ENCODE results near the gene OR5B21. TPM values are rescaled to one million over a fixed set of nuclear protein-coding genes. Genes with fewer than 3 reads are reported as not detected.

Gene OR5B21
- total RNA-seq, 1 donor from 2014 or later: not detected

DNA sequence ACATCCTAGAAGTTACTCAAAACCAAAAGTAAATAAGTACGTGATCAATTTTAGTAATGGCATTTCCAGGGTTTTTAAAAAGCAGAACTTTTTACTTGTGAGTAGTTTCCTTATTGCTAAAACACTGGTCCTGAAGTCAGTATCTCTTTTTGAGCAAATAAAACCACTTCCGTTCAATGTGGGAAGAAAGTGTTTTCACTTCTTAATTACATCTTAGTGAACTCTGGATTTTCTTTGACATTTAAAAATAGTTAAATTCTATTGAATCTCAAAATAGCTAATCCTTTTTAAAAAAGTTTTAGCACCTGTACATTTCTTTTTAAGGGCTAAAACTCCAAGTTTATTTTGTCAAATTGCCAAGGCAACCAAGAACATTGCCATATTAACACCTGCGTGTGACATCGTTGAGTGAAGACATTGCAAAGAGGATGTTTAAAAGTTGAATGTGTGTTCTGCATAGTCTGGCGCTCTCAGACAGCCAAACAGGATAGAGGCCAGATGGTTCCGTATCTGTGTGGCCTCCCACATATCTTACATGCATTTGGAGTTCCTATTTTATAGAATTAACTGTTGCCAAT lies 17.2 kb upstream of the OR5B21 start:
- TF ChIP-seq, protein P1, sequence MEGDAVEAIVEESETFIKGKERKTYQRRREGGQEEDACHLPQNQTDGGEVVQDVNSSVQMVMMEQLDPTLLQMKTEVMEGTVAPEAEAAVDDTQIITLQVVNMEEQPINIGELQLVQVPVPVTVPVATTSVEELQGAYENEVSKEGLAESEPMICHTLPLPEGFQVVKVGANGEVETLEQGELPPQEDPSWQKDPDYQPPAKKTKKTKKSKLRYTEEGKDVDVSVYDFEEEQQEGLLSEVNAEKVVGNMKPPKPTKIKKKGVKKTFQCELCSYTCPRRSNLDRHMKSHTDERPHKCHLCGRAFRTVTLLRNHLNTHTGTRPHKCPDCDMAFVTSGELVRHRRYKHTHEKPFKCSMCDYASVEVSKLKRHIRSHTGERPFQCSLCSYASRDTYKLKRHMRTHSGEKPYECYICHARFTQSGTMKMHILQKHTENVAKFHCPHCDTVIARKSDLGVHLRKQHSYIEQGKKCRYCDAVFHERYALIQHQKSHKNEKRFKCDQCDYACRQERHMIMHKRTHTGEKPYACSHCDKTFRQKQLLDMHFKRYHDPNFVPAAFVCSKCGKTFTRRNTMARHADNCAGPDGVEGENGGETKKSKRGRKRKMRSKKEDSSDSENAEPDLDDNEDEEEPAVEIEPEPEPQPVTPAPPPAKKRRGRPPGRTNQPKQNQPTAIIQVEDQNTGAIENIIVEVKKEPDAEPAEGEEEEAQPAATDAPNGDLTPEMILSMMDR (conservative IDR thresholded peaks at IDR 0.05; ENCODE audit: low read depth, low read length): no peak
- H3K4me3 ChIP-seq (ENCODE audit: low read depth, low read length): no peak overlapping the region
- DNase-seq (ENCODE audit: low read depth): no peak

DNA sequence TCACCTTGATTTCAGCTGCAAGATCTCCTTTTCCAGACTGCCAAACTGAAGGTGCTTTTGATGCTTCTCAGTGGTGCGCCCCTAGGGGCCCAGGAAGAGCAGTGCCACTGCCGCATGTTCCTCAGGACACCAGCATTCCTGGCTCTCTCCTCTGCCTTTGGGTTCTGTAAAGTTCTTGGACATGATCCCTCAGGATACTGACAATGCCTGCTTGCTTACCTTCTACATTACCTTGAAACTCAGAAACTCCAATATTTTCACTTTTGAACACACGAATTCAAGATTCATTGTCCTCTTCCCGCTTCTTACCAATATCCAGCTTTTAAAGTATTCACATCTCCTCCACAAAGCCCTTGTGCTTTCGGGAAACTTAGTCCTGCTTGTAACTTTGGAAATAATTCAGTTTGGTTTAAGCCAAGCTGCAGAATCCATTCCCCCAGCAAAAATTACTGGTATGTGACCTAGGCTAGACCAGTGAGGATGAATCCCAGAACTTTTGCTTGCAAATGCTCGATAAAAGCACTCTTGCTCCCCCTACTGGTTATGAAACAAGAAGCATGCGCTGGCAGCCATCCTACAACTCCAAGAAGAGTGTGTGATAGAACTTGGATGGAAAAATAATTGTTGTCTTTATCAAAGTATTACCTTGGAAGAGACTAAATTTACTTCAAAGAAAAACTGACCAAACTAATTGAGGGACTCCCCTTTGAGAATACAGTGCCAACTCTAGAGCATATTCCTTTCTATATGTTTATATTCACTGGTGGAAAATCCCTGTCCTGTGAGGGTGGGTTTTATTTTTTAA lies 16.5 kb upstream of the OR5B21 start:
- no peak overlapping the region for H3K4me3 ChIP-seq (ENCODE audit: low read depth, low read length)
- TF ChIP-seq, protein P1 (conservative IDR thresholded peaks at IDR 0.05; ENCODE audit: low read depth, low read length): peak; percentile 94
- DNase-seq (ENCODE audit: low read depth): peak; percentile 36

DNA sequence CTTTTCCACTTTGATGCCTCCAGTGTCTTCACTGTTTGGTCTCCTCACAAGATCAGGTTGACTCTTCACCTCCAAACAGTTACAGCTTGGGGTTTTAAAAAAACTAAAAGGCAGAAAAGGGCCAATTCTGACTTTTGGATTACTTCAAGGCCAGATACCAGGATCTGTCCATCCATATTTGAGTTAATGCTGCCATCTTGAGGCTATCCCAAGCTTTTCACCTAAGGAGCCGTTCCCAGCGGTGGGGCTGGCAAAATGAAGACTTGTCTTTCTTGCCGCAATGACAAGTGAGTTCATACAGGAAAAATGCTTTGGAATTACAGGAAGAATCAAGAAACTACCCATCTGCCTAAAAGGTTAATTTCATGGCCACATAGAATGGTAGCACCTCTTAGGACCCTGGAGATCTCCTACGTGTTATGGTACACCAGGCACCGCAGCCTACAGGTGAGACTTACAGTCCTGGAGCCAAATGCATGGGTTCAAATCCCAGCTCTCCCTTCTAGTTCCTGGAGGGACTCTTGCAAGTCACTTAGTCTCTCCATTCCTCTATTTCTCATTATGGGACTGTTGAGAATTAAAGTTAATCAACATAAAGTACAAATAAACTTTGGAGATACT lies 6.0 kb upstream of the OR5B21 start:
- TF ChIP-seq, protein P1 (conservative IDR thresholded peaks at IDR 0.05; ENCODE audit: low read depth, low read length): peak; percentile 80
- peak; percentile 25 for DNase-seq (ENCODE audit: low read depth)
- no peak overlapping the region for H3K4me3 ChIP-seq (ENCODE audit: low read depth, low read length)

DNA sequence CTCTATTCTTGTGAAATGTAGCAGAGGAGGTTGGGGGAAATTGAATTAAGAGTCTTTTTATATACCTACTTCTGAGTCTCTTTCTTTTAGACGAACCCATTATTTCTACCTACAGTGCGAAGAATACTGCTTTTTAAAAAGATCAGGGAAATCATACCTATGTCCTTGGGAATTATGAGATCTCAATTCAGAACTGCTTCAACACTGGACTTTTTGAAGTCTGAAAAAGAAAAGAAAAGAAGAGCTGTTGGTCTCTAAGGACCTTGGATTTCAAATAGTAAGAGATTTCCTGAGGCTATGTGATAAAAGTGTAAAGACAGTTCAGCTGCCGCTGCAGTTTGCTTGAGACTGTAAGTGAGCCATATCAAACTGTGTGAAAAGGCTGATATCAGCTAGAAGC lies 3.7 kb upstream of the OR5B21 start:
- no peak for DNase-seq (ENCODE audit: low read depth)
- H3K4me3 ChIP-seq (ENCODE audit: low read depth, low read length): no peak overlapping the region
- TF ChIP-seq, protein P1 (conservative IDR thresholded peaks at IDR 0.05; ENCODE audit: low read depth, low read length): no peak

DNA sequence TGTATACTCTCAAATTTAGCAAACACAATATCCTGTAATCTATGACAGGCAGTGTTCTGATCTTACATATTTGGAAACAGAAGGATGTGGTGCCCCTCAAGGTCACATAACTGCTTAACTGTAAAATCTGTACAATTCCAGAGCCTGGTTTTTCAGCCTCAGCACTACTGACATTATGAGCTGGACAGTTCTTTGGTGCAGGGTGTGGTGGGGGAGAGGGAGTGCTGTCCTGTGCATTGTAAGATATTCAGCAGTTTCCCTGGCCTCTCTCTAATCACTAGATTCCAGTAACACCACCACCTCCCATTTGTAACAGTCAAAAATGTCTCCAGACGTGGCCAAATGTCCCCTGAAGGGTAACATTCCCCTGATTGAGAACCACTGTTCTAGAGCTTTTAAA lies 1.8 kb upstream of the OR5B21 start:
- TF ChIP-seq, protein P1 (conservative IDR thresholded peaks at IDR 0.05; ENCODE audit: low read depth, low read length): no peak
- no peak overlapping the region for H3K4me3 ChIP-seq (ENCODE audit: low read depth, low read length)

DNA sequence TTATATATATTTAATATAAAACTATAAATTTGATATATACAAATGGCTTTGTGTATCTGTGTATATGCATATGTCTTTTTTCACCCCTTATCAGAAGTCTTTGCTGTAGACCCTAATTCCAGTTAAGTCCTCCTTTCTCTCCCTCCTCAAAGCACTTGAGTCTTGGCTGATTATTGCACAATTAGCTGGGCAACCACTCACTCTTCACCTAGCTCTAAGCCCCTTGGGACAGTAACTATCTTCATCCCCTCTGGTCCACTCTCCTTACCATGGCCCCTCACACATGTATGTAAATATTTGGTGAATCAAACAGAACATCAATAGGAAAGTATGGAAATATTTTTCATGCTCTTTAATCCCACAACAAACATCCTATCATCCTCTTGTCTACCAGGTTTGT lies 909 bp upstream of the OR5B21 start:
- DNase-seq (ENCODE audit: low read depth): no peak
- H3K4me3 ChIP-seq (ENCODE audit: low read depth, low read length): no peak overlapping the region
- TF ChIP-seq, protein P1 (conservative IDR thresholded peaks at IDR 0.05; ENCODE audit: low read depth, low read length): no peak

More for the DNA sequence above, 1.8 kb upstream of the OR5B21 start:
- no peak for DNase-seq (ENCODE audit: low read depth)
